PC-3 (cell line): ENCODE data around the gene WDR59. TPM values are rescaled to one million over a fixed set of nuclear protein-coding genes. Genes with fewer than 3 reads are reported as not detected.
"Not testable (repeated sequence)": the region's sequence is repeated elsewhere in the genome, so short reads cannot be mapped to it uniquely, and the experiment has no call there.

Experiments
- ATAC-seq: fragments of 200-7000 bp; cut with Tn5 transposase; 2 replicates; pipeline ENCODE4 v1.9.1; 2020; ENCODE audit warnings: mild to moderate bottlenecking, moderate library complexity
- BruUV-seq: library from RNA; stranded (reverse); fragments of 400-500 nt; replicated peaks from 2 replicates; lab custom pipeline; 2021; lab: Mats Ljungman, UMichigan
- CTCF ChIA-PET: fragments of 300-600 bp; sonication (Branson Sonifier 250); formaldehyde crosslinking; loops from one replicate; lab custom pipeline; 2022; ENCODE audit warnings: antibody characterized with exemption; lab: Charles Lee
- POLR2A ChIA-PET: fragments of 300-600 bp; sonication (Branson Sonifier 250); formaldehyde crosslinking; loops from one replicate; lab custom pipeline; 2022; ENCODE audit warnings: antibody characterized with exemption; ENCODE audit not compliant: unreplicated experiment; lab: Charles Lee
- DNase-seq: peaks from one replicate; pipeline ENCODE4 v3.0.0-alpha.2; 2015
- H2AFZ ChIP-seq: fragments of 300-600 bp; sonication (generic); 2 replicates; pipeline ENCODE4 v1.6.0; 2016; ENCODE audit warnings: antibody characterized with exemption, low read length
- H3F3A ChIP-seq: fragments of 300-600 bp; sonication (generic); one replicate; pipeline ENCODE4 v1.6.0; 2017; ENCODE audit warnings: antibody characterized with exemption, low read length, control low read depth, mild to moderate bottlenecking; ENCODE audit not compliant: unreplicated experiment
- H3K27ac ChIP-seq: fragments of 300-600 bp; sonication (generic); 2 replicates; pipeline ENCODE4 v1.5.1; 2016; ENCODE audit warnings: mild to moderate bottlenecking, low read length
- H3K27me3 ChIP-seq: fragments of 300-600 bp; sonication (generic); 2 replicates; pipeline ENCODE4 v1.6.1; 2016; ENCODE audit warnings: low read length, mixed read lengths
- H3K36me3 ChIP-seq: fragments of 300-600 bp; sonication (generic); 2 replicates; pipeline ENCODE4 v1.6.1; 2016; ENCODE audit warnings: low read depth, mixed run types, low read length, mixed read lengths
- H3K4me1 ChIP-seq: fragments of 300-600 bp; sonication (generic); 2 replicates; pipeline ENCODE4 v1.5.1; 2016; ENCODE audit warnings: low read length; ENCODE audit not compliant: insufficient read depth
- H3K4me2 ChIP-seq: fragments of 300-600 bp; sonication (generic); 2 replicates; pipeline ENCODE4 v1.6.0; 2016; ENCODE audit warnings: low read length
- H3K4me3 ChIP-seq: fragments of 300-600 bp; sonication (generic); 2 replicates; pipeline ENCODE4 v1.5.1; 2016; ENCODE audit warnings: mild to moderate bottlenecking, low read length, mixed read lengths
- H3K79me2 ChIP-seq: fragments of 300-600 bp; sonication (generic); 2 replicates; pipeline ENCODE4 v1.6.1; 2017; ENCODE audit warnings: low read length, mixed read lengths
- H3K9ac ChIP-seq: fragments of 300-600 bp; sonication (generic); 2 replicates; pipeline ENCODE4 v1.6.0; 2016; ENCODE audit warnings: mild to moderate bottlenecking, low read length
- H3K9me2 ChIP-seq: fragments of 300-600 bp; sonication (generic); replicated peaks from 2 replicates; pipeline ENCODE4 v1.6.1; 2016; ENCODE audit warnings: mixed run types, low read length, mixed read lengths
- H3K9me3 ChIP-seq: fragments of 300-600 bp; sonication (generic); 2 replicates; pipeline ENCODE4 v1.6.1; 2016; ENCODE audit warnings: low read length, mixed read lengths
- H4K20me1 ChIP-seq: fragments of 300-600 bp; sonication (generic); 2 replicates; pipeline ENCODE4 v1.6.1; 2016; ENCODE audit warnings: low read length, mixed read lengths
- CTCF ChIP-seq: fragments of 300-600 bp; sonication (generic); conservative IDR thresholded peaks from 2 replicates; pipeline ENCODE4 v1.5.1; 2017; ENCODE audit warnings: antibody characterized with exemption, low read depth, mild to moderate bottlenecking, low read length
- EZH2 ChIP-seq: fragments of 300-600 bp; sonication (generic); IDR thresholded peaks from one replicate; pipeline ENCODE4 v1.6.1; 2017; ENCODE audit warnings: antibody characterized with exemption, mild to moderate bottlenecking, low read length; ENCODE audit not compliant: unreplicated experiment
- EZH2phosphoT487 ChIP-seq: fragments of 300-600 bp; sonication (generic); IDR thresholded peaks from 2 replicates; pipeline ENCODE4 v1.6.1; 2018; ENCODE audit warnings: mild to moderate bottlenecking, antibody characterized with exemption, low read length, borderline replicate concordance
- intact Hi-C: fragments of 100-400 bp; cut with micrococcal nuclease; formaldehyde crosslinking; loops from 2 replicates; pipeline ENCODE4 v1.9.0; 2023
- total RNA-seq: library from RNA; depleted of rRNA; stranded (reverse); fragments of >200 nt; gene quantifications from 2 replicates; pipeline ENCODE4 v1.2.3, GENCODE V29; 2014

Gene WDR59
- total RNA-seq, 1 experiment from 2014 or later = 11.8 TPM

GRCh38 chr16:75027520-75028300 lies 42.8 kb upstream of the WDR59 start:
- no TSS peak for BruUV-seq
- H3K4me1 ChIP-seq = peaks cover 22% of the 10 kb centered on the region
- ChIA-PET CTCF (no interaction called here), POLR2A (no interaction called here)
- H3F3A ChIP-seq = peaks cover 7% of the 10 kb centered on the region
- H3K9me3 ChIP-seq = no peaks in the 10 kb centered on the region
- no peaks in the 10 kb centered on the region for H4K20me1 ChIP-seq
- H3K36me3 ChIP-seq = no peaks in the 10 kb centered on the region
- H2AFZ ChIP-seq = no peak overlapping the region
- no peaks in the 10 kb centered on the region for H3K27me3 ChIP-seq
- no peak overlapping the region for H3K27ac ChIP-seq
- H3K9ac ChIP-seq = no peak overlapping the region
- peaks cover 82% of the 10 kb centered on the region for H3K79me2 ChIP-seq
- H3K4me2 ChIP-seq = no peak overlapping the region
- intact Hi-C loops = no loop called here
- TF ChIP-seq CTCF (no peak), EZH2phosphoT487 (no peak), EZH2 (no peak)
- no peaks in the 10 kb centered on the region for H3K9me2 ChIP-seq
- DNase-seq (no peak), ATAC-seq (no peak)
- H3K4me3 ChIP-seq = no peak overlapping the region

GRCh38 chr16:75026892-75027391 lies 42.0 kb upstream of the WDR59 start:
- no peak for DNase-seq
- H4K20me1 ChIP-seq = no peaks in the 10 kb centered on the region
- intact Hi-C loops = no loop called here

GRCh38 chr16:75026239-75026891 lies 41.4 kb upstream of the WDR59 start:
- peaks cover 78% of the 10 kb centered on the region for H3K79me2 ChIP-seq
- POLR2A ChIA-PET = interaction anchor here (0.5 kb wide), 1 partner anchor 596 kb away, joined by 3 read pairs; the partner anchor contains the start of gene ADAT1
- H3K27me3 ChIP-seq, H3K4me3 ChIP-seq, BruUV-seq, intact Hi-C loops, H3K9me3 ChIP-seq, ATAC-seq, H3K9me2 ChIP-seq, H3K9ac ChIP-seq, H3K4me2 ChIP-seq, H2AFZ ChIP-seq, H3K36me3 ChIP-seq, H3K27ac ChIP-seq, H4K20me1 ChIP-seq, H3F3A ChIP-seq: not testable (repeated sequence)
- H3K4me1 ChIP-seq = peaks cover 24% of the 10 kb centered on the region
- CTCF ChIA-PET = interaction anchor here (0.6 kb wide), 1 partner anchor 93 kb away, joined by 5 read pairs; no protein-coding TSS in a partner anchor
- peak; percentile 22 for DNase-seq

More at GRCh38 chr16:75026892-75027391, 42.0 kb upstream of the WDR59 start:
- no peak for TF ChIP-seq CTCF
- no peak for TF ChIP-seq EZH2
- no peak for TF ChIP-seq EZH2phosphoT487
- no peaks in the 10 kb centered on the region for H3K9me2 ChIP-seq
- peaks cover 7% of the 10 kb centered on the region for H3F3A ChIP-seq
- no peaks in the 10 kb centered on the region for H3K9me3 ChIP-seq
- H3K27me3 ChIP-seq = no peaks in the 10 kb centered on the region
- H2AFZ ChIP-seq = no peak overlapping the region
- no peaks in the 10 kb centered on the region for H3K36me3 ChIP-seq
- H3K27ac ChIP-seq = no peak overlapping the region
- BruUV-seq = no TSS peak
- CTCF ChIA-PET = interaction anchor here (0.6 kb wide), 1 partner anchor 92 kb away, joined by 5 read pairs; no protein-coding TSS in a partner anchor
- no peak overlapping the region for H3K9ac ChIP-seq
- H3K4me3 ChIP-seq = no peak overlapping the region
- no peak for ATAC-seq
- H3K79me2 ChIP-seq = peaks cover 78% of the 10 kb centered on the region
- peaks cover 24% of the 10 kb centered on the region for H3K4me1 ChIP-seq
- POLR2A ChIA-PET = no interaction called here
- H3K4me2 ChIP-seq = no peak overlapping the region
